ENCODE data around the gene DAZL. TPM values are rescaled to one million over a fixed set of nuclear protein-coding genes. Genes with fewer than 3 reads are reported as not detected.
A peak's percentile ranks its signal among the peaks of the same experiment; 100 is the strongest.

Gene DAZL
- total RNA-seq, 1 experiment from 2014 or later, result 21.2 TPM

DNA sequence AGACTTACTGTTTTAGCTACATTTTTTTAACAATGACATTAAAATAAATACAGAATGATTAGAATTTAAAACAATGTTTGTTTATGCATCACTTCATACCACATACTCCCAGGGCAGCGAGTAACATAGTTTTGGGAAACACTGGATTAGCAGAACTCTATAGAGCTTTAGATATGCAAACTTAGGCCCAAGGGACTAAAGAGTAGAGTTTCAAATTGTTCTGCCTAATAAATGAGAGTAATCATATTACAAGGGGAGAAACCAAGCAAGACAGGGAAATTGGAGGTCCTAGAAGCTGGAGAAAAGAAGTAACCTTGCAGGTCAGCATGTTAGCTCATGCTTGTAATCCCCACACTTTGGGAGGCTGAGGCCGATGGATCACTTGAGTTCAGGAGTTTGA is 3.6 kb upstream of the DAZL start:
- Histone ChIP-seq H3K18ac (ENCODE audit: insufficient read length, low read depth, low read length) (no peak overlapping the region), H2BK15ac (ENCODE audit: low read depth, low read length) (no peak overlapping the region), H3K23ac (ENCODE audit: insufficient read length, low read depth, low read length) (no peak overlapping the region), H2BK5ac (ENCODE audit: insufficient read length, low read length) (no peak overlapping the region), H4K91ac (ENCODE audit: insufficient read length, low read depth, low read length) (no peak overlapping the region), H3K27me3 (ENCODE audit: insufficient read depth, low read length) (no peaks in the 10 kb centered on the region), H4K5ac (ENCODE audit: insufficient read length, low read depth, low read length) (no peak overlapping the region), H2BK12ac (ENCODE audit: insufficient read length, low read depth, low read length) (no peak overlapping the region), H4K8ac (replicated peaks; ENCODE audit: insufficient read length, low read depth, low read length) (no peak overlapping the region), H2AFZ (ENCODE audit: low read length) (no peak overlapping the region), H3K9ac (ENCODE audit: extremely low read depth, insufficient read length, low read length) (no peak overlapping the region), H3K79me2 (ENCODE audit: insufficient read depth, low read length) (no peaks in the 10 kb centered on the region), H3K4ac (ENCODE audit: low read depth, low read length) (no peak overlapping the region), H3K4me1 (ENCODE audit: insufficient read depth, low read length) (peaks cover 2% of the 10 kb centered on the region; the same call in 1 of the 2 replicates), H3K79me1 (ENCODE audit: insufficient read depth, low read depth, low read length, poor library complexity, severe bottlenecking) (no peaks in the 10 kb centered on the region), H2BK120ac (ENCODE audit: low read depth, low read length, poor library complexity, severe bottlenecking) (no peak overlapping the region), H3K4me2 (ENCODE audit: insufficient read depth, insufficient read length, low read length) (no peak overlapping the region), H3K14ac (ENCODE audit: insufficient read depth, low read length) (no peak overlapping the region), H3K9me3 (ENCODE audit: control insufficient read depth, low read depth, low read length) (no peaks in the 10 kb centered on the region), H2BK20ac (ENCODE audit: low read depth, low read length, poor library complexity, severe bottlenecking) (no peak overlapping the region), H3K23me2 (ENCODE audit: insufficient read length, low read depth, low read length, poor library complexity, severe bottlenecking) (no peaks in the 10 kb centered on the region), H3K56ac (ENCODE audit: insufficient read length, low read depth, low read length) (no peak overlapping the region), H4K20me1 (ENCODE audit: control insufficient read depth, insufficient read depth, insufficient read length) (no peaks in the 10 kb centered on the region), H3T11ph (ENCODE audit: low read length) (no peak overlapping the region), H2AK5ac (ENCODE audit: insufficient read length, low read length) (no peak overlapping the region), H3K27ac (ENCODE audit: insufficient read length, low read depth, low read length) (no peak overlapping the region)
- TF ChIP-seq, protein P1, sequence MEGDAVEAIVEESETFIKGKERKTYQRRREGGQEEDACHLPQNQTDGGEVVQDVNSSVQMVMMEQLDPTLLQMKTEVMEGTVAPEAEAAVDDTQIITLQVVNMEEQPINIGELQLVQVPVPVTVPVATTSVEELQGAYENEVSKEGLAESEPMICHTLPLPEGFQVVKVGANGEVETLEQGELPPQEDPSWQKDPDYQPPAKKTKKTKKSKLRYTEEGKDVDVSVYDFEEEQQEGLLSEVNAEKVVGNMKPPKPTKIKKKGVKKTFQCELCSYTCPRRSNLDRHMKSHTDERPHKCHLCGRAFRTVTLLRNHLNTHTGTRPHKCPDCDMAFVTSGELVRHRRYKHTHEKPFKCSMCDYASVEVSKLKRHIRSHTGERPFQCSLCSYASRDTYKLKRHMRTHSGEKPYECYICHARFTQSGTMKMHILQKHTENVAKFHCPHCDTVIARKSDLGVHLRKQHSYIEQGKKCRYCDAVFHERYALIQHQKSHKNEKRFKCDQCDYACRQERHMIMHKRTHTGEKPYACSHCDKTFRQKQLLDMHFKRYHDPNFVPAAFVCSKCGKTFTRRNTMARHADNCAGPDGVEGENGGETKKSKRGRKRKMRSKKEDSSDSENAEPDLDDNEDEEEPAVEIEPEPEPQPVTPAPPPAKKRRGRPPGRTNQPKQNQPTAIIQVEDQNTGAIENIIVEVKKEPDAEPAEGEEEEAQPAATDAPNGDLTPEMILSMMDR (conservative IDR thresholded peaks at IDR 0.05), result no peak
- Mint-ChIP-seq H3K27me3 (ENCODE audit: low read depth) (no peaks in the 10 kb centered on the region), H3K9me3 (peaks cover 11 to 12% of the 10 kb centered on the region in 2 experiments), H3K27ac (peak overlapping the region in 2 of 3 experiments; percentile 90 to 93; a peak in 4 of 7 replicates), H3K4me1 (peaks cover 55 to 62% of the 10 kb centered on the region in 2 experiments), H3K4me3 (no peak overlapping the region), H3K36me3 (ENCODE audit: insufficient read depth in 1 of 3, low read depth in 3 of 3) (peaks cover 2 to 27% (median 20%) of the 10 kb centered on the region in 3 experiments; a peak in 6 of 7 replicates)
- WGBS (ENCODE audit: extremely low coverage, insufficient read length, low lambda C conversion rate), result no CpG with 5 or more reads among the region's 2 CpGs
- DNase-seq, result no peak

Data from H9 (cell line).